Cerebellar nuclear complex (tissue), 1 donor: Measurements from ENCODE around the gene BCAP31.
A peak's percentile ranks its signal among the peaks of the same experiment; 100 is the strongest.

Experiments used
- DNase-seq, 2 experiments: peaks; one replicate each; lab custom pipeline; 2025; lab: John Stamatoyannopoulos, UW

BCAP31 gene

DNA sequence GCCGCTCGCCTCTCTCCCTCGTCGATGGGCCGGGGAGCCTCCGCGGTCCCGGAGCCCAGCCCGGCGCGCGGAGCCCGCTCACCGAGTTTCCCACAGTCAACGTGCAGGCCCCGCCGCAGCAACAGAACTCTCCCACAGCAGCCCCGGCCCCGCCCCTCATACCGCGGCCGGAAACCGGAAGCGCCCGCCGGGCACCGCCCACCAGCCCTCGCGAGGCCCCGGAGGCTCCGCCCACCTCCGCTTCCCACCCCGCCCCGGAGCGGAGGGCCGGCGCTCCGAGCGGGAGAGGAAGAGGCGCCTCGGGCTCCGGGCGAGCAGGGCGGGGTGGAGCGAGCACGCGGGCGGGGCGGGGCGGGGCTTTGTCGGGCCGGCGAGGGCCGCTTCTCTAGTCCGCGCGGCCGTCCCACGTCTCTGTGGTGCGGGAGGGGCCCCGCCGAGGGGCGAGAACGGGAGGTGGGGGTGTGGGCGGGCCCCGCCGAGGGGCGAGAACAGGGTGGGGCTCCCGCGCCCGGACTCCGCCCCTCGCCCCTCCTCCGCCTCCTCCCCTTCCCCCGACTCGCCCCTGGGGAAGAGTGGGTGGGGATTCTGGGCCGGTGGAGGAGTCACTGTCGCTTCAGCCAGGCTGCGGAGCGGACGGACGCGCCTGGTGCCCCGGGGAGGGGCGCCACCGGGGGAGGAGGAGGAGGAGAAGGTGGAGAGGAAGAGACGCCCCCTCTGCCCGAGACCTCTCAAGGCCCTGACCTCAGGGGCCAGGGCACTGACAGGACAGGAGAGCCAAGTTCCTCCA, at the start of gene BCAP31, which contains the start of gene ABCD1:
BCAP31 (minus strand) TSS at position 136 of the 787 bp plus-strand sequence. CDS start 1,143 bp downstream, outside the sequence.
ABCD1 (plus strand) TSS at position 605 of the 787 bp plus-strand sequence. CDS start 411 bp downstream, outside the sequence.
- peak in 1 of 2 experiments; percentile 36 for DNase-seq

DNA sequence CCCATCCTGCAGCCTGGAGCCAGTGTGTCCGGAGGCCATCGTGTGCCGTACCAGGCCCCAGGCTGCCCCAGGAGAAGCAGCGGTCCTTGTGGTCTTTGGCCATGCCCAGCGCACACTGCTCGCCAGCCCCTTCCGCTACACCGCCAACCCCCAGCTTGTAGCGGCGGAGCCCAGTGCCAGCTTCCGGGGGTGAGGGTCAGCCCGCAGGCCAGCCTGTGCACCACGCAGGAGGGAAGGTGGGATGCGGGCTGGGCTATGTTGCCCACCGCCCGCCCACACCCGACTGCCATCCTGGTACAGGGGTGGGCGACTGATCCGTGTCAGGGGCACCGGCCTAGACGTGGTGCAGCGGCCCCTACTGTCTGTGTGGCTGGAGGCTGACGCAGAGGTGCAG, 49.0 kb upstream of the BCAP31 start:
- DNase-seq = no peak

DNA sequence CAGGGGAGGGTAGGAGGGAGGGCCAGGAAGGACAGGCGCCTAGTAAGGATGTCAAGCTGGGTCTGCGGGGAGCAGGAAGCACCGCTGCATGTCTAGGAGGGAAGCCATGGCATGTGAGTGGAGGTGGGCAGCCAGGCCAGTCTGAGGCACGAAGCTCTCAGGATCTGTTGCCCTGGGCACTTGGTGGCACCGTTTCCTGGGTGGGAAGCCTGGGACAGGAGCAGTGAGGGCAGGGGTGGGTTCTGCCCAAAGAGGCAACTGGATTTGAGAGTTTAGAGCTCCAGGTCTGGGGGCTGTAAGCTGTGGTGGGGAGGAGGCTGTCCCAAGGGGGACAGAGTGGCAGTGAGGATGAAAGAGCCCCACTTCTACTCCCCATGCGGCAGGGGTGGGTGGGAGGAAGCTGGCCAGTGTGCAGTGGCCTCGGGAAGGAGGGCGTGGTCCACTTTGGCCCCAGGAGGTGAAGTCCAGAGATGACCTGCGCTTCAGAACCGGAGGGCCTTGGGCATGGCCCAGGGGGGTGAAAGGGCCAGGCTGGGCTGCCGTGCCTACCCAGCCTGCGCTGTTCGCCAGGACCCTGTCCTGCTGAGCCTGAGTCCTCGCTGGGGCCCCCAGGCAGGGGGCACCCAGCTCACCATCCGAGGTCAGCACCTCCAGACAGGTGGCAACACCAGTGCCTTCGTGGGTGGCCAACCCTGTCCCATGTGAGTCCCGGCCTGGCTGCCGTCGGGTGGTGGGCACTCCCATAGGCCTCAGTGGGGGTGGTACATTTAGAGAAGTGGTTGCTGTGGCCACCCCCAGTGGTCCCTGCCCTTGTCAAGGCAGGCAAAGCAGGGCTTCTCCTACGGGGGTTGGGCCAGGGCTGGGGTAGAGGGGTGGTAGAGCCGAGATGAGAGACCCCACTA, 48.4 kb upstream of the BCAP31 start:
- DNase-seq = no peak

DNA sequence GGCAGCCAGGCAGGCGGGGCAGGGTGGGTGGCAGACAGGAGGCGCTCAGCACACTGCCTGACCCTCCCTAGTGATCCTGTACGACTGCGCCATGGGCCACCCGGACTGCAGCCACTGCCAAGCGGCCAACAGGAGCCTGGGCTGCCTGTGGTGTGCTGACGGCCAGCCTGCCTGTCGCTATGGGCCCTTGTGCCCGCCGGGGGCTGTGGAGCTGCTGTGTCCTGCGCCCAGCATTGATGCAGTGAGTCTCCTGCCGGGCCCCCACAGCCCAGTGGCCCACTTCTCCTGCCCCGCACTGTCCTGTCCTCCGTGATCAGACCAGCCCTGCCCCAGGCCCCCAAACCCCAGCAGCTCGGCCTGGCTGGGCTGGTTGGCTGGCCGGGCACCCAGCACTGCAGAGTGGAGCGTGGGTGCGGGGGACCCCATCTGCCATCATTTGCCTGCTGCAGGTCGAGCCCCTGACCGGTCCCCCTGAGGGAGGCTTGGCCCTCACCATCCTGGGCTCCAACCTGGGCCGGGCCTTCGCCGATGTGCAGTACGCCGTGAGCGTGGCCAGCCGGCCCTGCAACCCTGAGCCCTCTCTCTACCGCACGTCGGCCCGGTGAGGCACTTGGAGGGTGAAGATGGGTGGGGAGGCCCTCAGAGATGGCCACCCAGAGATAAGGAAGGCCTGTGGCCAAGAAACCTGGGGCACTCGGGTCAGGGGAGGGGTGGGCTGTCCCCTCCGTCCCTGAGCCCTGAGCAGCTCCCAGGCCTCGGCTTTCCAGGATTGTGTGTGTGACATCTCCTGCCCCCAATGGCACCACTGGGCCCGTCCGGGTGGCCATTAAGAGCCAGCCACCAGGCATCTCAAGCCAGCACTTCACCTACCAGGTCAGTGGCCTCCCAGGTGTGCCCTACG, 47.5 kb upstream of the BCAP31 start:
- DNase-seq = no peak

DNA sequence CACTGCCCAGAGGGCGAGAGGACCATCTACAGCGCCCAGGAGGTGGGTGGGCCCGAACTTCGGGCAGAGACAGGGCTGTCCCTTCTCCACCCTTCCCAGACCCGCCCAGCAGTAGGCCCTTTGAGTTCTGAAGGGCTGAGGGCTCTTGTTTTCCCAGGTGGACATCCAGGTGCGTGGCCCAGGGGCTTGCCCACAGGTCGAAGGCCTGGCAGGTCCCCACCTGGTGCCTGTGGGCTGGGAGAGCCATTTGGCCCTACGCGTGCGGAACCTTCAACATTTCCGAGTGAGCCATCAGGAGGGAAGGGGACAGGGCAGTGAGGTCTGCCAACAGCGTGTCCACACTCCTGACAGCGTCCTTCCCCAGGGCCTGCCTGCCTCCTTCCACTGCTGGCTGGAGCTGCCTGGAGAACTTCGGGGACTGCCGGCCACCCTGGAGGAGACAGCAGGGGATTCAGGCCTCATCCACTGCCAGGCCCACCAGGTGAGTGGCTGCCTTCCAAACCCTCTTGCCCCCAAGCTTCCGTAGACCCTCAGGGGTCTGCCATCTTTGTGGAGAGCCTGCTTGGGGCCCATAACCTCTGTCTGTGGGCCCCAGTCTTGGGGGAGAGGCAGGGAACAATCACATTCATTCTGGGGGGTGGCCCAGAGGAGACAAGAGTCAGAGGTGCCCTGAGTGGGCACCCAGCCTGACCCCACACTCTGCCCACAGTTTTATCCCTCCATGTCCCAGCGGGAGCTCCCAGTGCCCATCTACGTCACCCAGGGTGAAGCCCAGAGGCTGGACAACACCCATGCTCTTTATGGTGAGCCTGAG, 46.6 kb upstream of the BCAP31 start:
- DNase-seq = no peak

DNA sequence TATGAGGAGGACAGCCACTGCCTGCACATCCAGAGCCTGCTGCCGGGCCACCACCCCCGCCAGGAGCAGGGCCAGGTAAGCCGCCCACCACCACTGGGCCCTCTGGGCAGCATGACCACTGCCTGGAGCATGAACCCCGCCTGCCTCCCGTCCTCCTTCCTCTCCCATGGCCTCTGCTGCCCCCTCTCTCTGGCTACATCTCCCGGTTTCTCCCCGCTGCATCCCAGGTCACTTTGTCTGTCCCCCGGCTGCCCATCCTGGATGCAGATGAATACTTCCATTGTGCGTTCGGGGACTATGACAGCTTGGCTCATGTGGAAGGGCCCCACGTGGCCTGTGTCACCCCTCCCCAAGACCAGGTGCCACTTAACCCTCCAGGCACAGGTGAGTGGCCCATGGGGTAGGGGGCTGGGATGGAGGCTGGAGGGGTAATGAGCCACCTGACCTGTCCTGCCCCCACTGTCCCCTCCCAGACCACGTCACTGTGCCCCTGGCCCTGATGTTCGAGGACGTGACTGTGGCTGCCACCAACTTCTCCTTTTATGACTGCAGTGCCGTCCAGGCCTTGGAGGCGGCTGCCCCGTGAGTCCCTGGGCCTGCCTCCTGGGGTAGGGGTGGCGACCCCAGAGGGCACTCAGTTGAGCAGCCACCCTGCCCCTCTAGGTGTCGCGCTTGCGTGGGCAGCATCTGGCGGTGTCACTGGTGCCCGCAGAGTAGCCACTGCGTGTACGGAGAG, 45.8 kb upstream of the BCAP31 start:
- no peak for DNase-seq

DNA sequence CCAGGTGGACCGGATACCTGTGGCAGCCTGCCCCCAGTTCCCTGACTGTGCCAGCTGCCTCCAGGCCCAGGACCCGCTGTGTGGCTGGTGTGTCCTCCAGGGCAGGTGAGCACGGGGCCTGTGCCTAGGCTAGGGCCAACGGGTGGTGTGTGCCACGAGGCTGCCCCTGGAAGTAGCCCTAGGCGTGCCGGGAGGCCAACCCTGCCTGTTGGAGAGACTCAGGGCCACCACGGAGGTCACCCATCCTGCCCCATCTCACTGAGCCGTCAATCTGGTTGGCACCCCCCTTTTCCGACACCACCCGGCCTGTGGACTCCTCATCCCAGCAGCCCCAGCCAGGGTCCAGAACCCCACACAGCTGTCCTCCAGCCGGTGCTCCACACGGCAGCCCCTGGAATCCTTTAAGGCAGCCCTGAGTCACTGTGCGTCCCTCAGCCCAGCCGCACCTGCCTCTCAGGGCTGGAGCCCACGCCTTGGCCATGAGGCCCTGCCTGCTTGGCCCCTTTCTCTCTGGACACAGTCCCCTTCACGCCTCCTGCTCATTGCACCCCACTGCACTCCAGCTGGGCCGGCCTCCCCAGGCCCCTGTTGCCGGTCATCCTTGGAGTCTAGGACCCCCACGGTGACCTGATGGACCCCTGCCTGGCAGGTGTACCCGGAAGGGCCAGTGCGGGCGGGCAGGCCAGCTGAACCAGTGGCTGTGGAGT, 45.1 kb upstream of the BCAP31 start:
- DNase-seq = no peak

DNA sequence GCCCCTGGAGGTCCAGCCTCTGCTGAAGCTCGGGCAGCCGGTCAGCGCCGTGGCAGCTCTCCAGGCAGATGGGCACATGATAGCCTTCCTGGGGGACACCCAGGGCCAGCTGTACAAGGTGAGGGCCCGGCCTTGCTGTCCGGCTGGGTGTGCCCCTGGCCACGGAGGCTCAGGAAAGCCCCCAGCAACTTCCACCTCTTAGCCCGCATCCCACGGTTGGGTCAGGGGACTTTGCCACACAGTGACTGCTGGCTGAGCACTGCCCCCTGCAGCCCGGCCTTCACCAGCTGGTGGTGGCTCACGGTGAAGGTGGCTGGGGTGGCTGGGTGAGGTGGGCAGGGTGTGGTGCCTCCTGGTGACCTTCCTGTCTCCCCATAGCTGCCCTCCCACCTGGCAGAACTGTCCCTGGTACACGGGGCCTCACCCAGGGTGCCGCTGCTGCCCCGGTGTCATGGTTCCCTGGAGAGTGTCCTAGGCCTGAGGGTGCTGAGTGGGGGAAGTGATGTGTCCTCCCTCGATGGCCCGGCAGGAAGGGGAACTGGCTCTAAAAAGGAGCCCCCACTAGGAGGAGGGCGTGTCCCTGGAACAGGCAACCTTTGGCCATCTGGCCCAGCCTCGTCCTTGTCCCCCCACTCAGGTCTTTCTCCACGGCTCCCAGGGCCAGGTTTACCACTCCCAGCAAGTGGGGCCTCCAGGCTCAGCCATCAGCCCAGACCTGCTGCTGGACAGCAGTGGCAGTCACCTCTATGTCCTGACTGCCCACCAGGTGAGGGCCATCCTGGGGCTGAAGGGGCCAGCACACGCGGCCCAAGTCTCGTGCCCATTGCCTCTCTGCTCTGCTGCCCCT, 44.3 kb upstream of the BCAP31 start:
- DNase-seq = no peak

DNA sequence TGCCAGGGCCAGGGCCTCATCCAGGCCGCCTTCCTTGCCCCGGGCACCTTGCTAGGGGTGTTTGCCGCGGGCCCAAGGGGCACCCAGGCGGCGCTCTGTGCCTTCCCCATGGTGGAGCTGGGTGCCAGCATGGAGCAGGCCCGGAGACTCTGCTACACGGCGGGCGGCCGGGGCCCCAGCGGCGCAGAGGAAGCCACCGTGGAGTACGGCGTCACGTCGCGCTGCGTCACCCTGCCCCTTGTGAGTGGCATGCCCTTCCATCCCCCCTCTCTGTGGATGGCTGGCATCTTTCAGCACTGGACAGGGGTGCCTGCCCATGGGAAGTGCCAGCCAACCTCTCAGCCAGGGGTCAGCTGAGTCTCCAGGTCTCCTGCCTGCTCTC, 43.5 kb upstream of the BCAP31 start:
- no peak for DNase-seq

DNA sequence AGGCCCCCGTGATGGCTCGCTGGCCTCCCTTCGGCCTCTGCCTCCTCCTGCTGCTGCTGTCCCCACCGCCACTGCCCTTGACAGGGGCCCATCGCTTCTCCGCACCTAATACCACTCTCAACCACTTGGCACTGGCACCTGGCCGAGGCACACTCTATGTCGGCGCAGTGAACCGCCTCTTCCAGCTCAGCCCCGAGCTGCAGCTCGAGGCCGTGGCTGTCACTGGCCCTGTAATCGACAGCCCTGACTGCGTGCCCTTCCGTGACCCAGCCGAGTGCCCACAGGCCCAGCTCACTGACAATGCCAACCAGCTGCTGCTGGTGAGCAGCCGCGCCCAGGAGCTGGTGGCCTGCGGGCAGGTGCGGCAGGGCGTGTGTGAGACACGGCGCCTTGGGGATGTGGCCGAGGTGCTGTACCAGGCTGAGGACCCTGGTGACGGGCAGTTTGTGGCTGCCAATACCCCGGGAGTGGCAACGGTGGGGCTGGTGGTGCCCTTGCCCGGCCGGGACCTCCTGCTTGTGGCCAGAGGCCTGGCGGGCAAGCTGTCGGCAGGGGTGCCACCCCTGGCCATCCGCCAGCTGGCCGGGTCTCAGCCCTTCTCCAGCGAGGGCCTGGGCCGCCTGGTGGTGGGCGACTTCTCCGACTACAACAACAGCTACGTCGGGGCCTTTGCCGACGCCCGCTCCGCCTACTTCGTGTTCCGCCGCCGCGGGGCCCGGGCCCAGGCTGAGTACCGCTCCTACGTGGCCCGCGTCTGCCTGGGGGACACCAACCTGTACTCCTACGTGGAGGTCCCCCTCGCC, 42.9 kb upstream of the BCAP31 start:
- DNase-seq = no peak

DNA sequence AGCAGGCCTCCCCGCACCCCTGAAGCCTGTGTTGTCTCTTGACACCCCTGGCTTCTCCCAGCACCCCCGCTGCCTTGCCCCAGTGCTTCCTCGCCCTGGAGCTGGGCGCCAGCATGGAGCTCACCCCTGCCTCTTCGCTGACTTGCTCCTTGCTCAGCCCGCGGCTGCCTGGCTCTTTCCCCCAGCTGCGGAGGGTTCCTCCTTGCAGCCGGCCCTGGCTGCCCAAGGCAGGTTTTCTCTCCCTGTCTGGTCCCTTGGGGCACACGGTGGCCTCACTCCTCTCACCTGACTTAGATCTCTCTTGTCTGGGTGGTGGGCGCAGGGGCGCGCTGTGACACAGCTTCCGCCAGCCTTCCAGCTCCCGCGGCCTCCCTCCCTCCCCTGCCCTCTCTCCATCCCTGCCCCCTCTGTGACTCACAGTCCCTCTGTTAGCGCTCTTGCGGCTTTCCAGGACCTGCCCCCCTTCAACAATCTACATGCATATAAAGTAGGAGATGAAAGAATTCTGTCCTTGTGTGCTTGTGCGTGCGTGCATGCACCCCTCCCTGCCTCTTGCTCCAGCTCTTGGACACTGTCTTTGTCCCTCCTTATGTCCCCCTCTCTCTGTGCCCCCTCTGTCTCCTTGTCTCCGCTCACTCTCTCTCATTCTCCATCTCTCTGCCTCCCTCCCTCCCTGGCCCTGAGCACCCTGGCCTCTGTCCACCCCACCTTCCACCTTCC, 42.1 kb upstream of the BCAP31 start:
- no peak for DNase-seq

DNA sequence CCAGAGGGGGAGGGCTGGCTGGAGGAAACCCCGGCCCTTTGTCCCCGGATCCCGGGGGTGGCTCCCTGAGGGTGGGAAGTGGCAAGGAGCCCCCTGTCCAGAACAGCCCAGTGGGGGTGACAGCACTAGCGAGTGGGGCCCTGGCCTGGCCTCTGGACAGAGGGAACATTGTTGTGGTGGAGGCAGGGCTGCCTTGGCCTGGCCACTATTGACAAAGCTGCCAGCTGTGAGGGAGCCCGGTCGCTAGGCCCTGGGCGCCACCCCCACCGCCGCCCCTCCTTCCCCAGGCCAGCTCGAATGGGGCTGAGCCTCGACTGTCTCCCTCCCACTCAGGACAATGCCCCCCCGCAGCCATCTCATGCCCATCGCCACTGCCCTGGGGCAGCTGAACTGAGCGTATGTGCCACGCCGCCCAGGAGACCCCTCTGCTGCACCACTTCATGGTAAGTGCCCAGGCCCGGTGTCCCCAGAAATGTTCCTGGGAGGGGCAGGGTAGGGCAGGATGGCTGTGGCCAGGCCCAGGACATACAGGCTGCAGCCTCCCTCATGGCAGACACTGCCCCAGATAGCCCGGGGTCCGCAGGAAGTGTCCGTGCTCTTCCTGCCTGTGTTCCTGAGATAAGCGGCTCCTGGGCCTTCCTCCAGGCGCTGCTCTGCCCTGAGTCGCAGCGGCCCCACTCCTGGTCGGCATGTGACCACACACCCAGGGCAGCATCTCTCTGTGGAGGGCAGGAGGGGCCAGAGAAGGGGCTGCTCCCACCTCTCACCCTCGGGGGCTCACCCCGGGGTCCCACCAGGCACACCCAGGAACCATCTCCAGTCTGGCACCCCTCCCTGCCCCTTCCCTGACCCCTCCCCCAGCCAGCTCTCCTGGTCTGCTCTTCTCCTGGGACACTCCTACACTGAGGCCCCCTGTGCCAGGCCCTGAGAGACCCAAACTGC, 41.2 kb upstream of the BCAP31 start:
- DNase-seq = no peak

DNA sequence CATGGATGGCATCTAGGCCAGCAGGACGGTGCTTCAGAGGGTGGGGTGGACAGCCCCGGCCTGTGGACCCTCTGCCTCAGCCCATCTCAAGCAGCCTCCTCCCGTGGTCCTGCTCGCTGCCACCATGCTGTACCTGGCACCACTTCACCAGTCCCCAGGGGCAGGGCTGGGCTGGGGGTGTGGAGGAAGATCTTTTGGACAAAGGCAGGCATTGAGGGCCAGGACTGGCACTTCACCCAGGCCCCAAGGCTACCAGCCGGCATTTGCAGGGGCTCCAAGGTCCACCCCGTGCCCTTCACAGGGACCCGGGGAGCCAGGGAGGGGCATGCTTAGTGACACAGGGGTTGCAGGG, 40.6 kb upstream of the BCAP31 start:
- no peak for DNase-seq

DNA sequence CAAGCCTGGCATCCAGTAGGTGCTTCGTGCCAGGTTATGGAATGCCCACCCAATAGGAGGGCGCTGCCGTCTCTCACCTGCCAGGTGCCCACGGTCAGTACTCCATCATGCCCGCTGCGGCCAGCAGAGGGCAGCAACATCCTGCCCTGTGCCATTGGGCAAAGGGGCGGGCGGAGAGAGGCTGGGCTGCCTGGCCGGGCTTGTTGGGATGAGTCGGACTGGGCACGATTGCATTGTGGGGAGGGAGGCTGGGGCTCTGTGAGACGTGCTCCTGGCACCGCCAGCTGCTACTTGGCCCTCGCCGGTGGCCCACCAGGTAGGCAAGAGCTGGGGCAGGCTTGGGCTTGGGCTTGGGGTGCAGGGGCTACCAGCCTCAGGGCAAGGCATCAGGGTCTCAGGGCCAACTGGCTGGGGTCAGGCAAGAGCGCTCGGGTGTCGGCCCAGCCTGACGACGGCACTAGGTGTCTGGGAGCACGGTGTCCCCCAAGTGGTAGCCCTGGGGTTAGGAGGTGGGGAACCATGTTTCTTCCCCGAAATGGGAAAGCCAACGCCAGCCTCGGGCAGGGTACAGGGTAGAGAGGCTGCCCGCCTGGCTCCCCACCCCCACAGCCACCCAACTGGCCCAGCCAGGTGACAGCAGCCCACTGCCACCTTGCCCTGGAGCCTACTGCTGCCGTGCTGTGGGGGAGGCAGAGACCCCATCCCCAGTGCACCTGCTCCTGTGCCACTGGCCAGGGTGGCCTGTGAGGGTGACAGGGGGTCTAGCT, 40.0 kb upstream of the BCAP31 start, which contains the start of gene PLXNB3:
PLXNB3 (plus strand) TSS at position 261 of the 767 bp plus-strand sequence. CDS start 1,287 bp downstream, outside the sequence.
- DNase-seq = peak; percentile 34 to 70

DNA sequence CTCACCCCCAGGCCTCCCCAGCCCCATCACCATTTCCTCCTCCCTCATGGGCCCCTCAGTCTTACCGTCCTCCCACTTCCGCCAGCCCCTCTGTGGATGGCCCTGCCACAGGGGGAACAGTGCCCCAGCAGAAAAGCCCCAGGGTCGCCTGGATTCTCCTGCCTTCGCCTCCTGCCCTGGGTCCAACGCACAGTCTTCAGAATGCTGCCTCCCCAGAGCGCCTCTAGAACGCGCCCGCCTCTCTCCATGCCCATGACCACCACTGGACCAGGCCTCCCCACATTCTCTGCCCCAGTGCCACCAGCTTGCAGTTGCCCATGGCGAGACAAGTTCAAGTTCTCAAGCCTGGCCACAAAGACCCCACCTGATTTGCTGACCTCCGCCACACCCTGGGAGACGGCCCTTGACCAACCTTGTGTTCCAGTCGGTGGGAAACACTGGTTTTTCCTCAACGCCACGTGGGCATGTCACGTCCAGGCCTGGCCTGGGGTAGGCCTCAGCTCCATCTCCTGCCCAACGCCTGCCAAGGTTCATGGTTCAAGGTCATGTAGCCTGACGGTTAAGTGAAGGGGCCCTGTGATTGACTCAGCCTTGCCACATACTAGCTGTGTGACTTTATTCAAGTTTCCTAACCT, 39.2 kb upstream of the BCAP31 start:
- DNase-seq = no peak
